Activated CD8-positive, alpha-beta memory T cell treated with anti-CD3 and anti-CD28 coated beads for 48 hours (primary cell): ENCODE results near the gene ZBBX.

Experiments used
- DNase-seq, 3 experiments: peaks; one replicate each; pipeline ENCODE4 v3.0.0-alpha.2; 2020; ENCODE audit warnings: low read depth in 2 of 3, low spot score in 2 of 3

ZBBX gene

GRCh38 chr3:167318306-167318705 lies 61.8 kb downstream of the ZBBX start:
- DNase-seq: no peak

GRCh38 chr3:167306319-167306718 lies 73.8 kb downstream of the ZBBX start:
- no peak for DNase-seq

GRCh38 chr3:167305340-167305890 lies 74.7 kb downstream of the ZBBX start:
- no peak for DNase-seq

- DNase-seq: no peak
Observed at GRCh38 chr3:167304077-167304476, 76.0 kb downstream of the ZBBX start.

GRCh38 chr3:167302678-167303077 lies 77.4 kb downstream of the ZBBX start:
- no peak for DNase-seq

- DNase-seq: no peak
Observed at GRCh38 chr3:167300207-167300606, 79.9 kb downstream of the ZBBX start.

GRCh38 chr3:167289435-167289834 lies 90.7 kb downstream of the ZBBX start:
- no peak for DNase-seq

GRCh38 chr3:167288737-167289136 lies 91.4 kb downstream of the ZBBX start:
- DNase-seq: no peak

- no peak for DNase-seq
Observed at GRCh38 chr3:167287308-167287707, 92.8 kb downstream of the ZBBX start.

- DNase-seq: no peak
Observed at GRCh38 chr3:167274141-167274874, 105.8 kb downstream of the ZBBX start.

- no peak for DNase-seq
Observed at GRCh38 chr3:167253037-167253436, 127.1 kb downstream of the ZBBX start.

- no peak for DNase-seq
Observed at GRCh38 chr3:167251678-167252077, 128.4 kb downstream of the ZBBX start.

GRCh38 chr3:167246252-167246651 lies 133.8 kb downstream of the ZBBX start:
- DNase-seq: no peak

- no peak for DNase-seq
Observed at GRCh38 chr3:167241048-167241845, 138.8 kb downstream of the ZBBX start.

GRCh38 chr3:167228135-167228534 lies 152.0 kb downstream of the ZBBX start:
- no peak for DNase-seq

GRCh38 chr3:167225821-167226220 lies 154.3 kb downstream of the ZBBX start:
- DNase-seq: no peak

GRCh38 chr3:167209011-167209410 lies 171.1 kb downstream of the ZBBX start:
- no peak for DNase-seq

GRCh38 chr3:167203062-167203461 lies 177.0 kb downstream of the ZBBX start:
- DNase-seq: no peak

GRCh38 chr3:167198949-167199600 lies 181.0 kb downstream of the ZBBX start:
- no peak for DNase-seq
